HG03108 (cell line): ENCODE measurements around the gene PHLDB1.
"Not testable (repeated sequence)": the region's sequence is repeated elsewhere in the genome, so short reads cannot be mapped to it uniquely, and the experiment has no call there.

Source experiments
- ATAC-seq: cut with Tn5 transposase; IDR thresholded peaks from one replicate; pipeline ENCODE4 v1.9.1; 2021; ENCODE audit warnings: moderate library complexity; ENCODE audit not compliant: unreplicated experiment

Gene PHLDB1

GRCh38 chr11:118605116-118605867, 2.1 kb upstream of the PHLDB1 start:
- no peak for ATAC-seq

DNA sequence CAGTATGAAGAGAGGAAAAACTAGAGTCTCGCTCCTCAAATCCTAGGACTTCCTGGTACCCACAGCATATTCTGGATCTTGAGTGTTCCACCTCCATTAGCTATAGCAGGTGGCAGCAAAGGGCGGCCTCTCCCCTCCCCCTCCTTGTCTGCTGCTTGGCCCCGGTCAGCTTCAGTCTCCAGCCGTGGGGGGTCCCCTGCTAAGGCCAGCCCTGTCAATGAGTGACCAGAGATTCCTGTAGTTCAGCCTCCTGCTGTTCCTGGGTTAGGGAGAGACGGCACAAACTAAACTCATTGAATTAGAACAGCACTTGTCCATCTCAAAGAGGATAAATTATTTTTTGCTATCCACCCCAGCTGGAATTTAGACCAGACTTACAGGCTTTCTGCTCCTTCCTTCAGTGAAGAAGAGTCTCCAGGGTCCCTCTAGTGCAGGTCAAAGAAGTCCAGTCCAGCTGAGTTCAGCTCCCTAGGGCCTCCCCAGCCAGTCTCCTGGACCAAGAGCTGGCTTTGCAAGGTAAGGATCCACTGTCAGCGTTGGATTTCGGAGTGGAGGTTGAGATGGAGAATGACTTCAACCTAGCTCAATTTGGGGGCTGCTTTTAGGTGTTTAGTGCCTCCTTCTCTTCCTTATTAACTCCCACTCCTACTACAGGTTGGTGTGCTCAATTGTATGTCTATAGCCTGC, 1.1 kb upstream of the PHLDB1 start:
- no peak for ATAC-seq

- ATAC-seq: no peak
Observed at GRCh38 chr11:118606844-118607228, 579 bp upstream of the PHLDB1 start.

GRCh38 chr11:118608360-118609227, 1.2 kb downstream of the PHLDB1 start:
- no peak for ATAC-seq

DNA sequence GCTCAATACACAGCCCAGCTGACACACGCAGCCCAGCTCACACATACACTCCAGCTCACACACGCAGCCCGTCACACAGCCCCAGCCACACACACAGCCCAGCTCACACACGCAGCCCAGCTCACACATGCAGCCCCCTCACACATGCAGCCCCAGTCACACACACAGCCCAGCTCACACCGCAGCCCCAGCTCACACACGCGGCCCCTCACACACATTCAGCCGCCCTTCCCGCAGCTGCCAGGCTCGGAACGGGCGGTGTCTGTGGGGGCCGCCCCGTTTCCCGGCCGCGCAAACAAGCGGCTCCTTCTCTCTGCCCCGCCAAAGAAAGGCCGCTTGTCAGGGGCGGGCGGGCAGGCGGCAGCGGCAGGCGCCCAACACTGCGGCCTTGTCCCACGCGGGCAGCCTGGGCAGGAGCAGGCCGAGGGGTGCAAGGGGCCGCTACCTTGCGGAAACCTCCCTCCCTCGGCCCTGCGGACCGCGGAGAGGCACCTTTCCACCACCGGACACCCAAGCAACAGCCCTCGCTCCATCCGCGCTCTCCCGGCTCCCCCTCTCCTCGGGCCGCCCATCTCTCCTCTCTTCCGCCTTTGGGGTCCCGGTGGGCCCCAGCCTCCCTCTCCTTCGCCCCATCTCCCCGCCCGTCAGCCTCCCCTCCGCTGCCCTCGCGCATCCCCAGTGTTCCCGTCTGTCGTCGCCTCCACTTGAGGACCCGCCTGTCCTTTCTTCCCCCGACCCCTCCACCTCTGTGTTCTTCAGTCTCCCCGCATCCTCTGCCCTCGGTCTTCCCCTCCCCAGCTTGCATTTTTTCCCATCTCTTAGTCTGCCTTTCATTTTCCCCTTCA, 2.2 kb downstream of the PHLDB1 start:
- ATAC-seq: no peak

DNA sequence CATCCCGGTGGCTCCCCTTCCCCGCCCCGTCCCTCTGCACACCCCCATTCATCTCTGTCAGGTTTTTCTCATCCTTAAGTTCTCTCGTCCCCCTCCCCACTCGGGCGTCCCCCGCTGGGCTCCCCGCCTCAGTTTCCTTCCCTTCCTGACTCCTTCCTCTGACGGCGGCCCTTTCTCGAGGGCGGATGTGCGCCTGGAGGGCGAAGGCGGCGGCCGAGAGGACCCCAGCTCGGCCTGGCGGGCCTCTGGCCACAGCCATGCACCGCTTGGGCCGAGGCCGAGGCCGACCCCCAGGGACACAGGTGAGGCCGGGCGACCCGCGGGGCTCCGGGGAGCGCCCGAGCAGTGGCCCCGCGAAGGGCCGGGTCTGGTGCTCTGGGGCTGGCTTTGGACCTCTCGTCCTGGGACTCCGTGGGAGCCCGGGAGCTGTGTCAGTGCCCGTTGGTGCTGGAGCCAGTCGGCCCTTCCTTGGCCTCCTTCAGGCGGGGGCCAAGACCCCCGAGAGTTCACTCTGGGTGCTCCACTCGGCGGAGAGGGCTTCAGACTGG, 2.9 kb downstream of the PHLDB1 start:
- no peak for ATAC-seq

- ATAC-seq: no peak
Observed at GRCh38 chr11:118610773-118611432, 3.5 kb downstream of the PHLDB1 start.

GRCh38 chr11:118611433-118611795, 4.0 kb downstream of the PHLDB1 start:
- ATAC-seq: not testable (repeated sequence)

GRCh38 chr11:118612378-118612777, 5.0 kb downstream of the PHLDB1 start:
- ATAC-seq: no peak

- no peak for ATAC-seq
Observed at GRCh38 chr11:118614511-118614910, 7.1 kb downstream of the PHLDB1 start.

GRCh38 chr11:118615282-118615975, 8.0 kb downstream of the PHLDB1 start:
- no peak for ATAC-seq

DNA sequence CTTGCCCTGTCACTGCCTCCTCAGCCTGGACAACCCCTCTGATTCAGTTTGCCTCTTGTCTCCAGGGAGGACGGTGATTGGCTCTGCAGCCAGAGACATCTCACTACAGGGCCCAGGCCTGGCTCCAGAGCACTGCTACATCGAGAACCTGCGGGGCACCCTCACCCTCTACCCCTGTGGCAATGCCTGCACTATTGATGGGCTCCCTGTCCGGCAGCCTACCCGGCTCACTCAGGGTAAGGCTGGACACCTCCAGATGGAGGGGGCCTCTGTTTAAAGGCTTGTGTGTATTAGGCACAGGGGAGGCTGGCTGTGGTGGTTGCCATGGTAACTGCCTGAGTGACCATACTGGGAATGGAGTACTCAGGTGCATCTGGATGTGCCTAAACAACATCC, 8.6 kb downstream of the PHLDB1 start:
- ATAC-seq: no peak

- no peak for ATAC-seq
Observed at GRCh38 chr11:118618115-118618990, 10.9 kb downstream of the PHLDB1 start.

GRCh38 chr11:118618991-118619375, 11.6 kb downstream of the PHLDB1 start:
- no peak for ATAC-seq

- no peak for ATAC-seq
Observed at GRCh38 chr11:118619444-118620197, 12.2 kb downstream of the PHLDB1 start.

DNA sequence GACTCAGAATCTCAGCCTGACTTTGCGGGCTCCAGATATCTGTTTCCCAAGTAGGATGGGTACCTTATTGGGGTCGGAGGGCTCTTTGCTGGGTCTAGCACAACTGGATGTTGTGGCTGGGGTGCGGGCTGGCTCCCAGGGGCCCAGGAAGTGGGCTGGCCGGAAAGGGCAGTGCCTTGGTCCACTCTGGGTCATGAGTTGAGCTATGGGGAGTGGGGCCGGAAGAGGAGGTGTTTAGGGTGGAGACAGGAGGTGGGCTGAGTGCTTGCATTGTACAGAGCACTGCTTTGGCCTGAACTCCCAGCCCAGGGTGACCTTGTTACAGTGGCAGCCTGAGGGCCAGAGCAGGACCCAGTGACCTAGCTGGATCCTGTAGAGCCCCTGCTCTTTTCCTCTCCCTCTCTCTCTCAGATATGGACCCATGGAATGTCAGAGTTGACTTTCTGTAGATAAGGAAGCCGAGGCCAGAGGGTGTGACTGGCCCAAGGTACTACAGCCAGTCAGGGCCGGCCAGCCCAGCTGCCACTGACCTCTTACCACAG, 13.2 kb downstream of the PHLDB1 start:
- no peak for ATAC-seq

DNA sequence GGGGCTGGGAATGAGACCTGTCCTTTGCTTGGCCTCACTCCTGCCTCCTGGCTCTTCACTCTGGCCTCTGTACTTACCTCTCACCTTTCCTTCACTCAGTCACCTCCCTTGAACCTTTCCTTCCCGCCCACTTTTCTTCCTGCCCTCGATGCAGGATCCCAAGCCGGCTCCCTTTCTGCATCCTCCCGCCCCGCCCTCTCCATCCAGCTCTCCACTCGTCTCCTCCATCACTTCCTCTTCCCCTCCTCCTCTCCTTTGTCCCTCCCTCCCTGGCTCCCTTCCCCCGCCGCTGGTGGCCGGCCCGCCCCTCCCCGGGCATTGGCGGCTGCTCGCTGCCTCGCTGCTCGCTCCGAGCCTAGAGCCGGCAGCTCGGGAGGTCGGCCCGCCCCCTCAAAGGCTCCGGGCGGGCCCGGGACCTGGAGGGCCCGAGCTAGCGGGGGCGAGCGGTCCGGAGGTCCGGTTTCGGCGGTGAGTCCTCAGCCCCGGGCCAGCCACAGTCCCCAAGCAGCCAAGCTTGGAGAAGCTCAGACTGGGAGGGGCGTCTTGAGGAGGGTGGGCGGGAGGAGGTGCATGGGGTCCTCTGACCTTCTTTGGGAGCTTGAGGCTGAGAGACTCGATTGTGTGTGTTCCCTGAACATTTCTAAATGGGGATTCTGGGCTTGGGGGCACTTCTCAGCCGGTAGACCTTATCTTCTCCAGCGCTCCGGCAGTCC, 13.8 kb downstream of the PHLDB1 start:
- ATAC-seq: no peak
